Daoy (cell line): ENCODE data around the gene TENT4B. TPM values are rescaled to one million over a fixed set of nuclear protein-coding genes. Genes with fewer than 3 reads are reported as not detected.
"Not testable (repeated sequence)": the region's sequence is repeated elsewhere in the genome, so short reads cannot be mapped to it uniquely, and the experiment has no call there.

Experiments used
- DNase-seq: peaks from one replicate; pipeline ENCODE4 v3.0.0-alpha.2; 2015; ENCODE audit warnings: low read depth
- total RNA-seq: library from RNA; depleted of rRNA; stranded (reverse); fragments of >200 nt; shearing (Covaris generic); gene quantifications from 2 replicates; pipeline ENCODE4 v1.2.3, GENCODE V29; 2014

Gene TENT4B
- total RNA-seq, 1 experiment from 2014 or later, result 6.5 TPM

- peak; percentile 9 for DNase-seq
These were observed 1.4 kb downstream of the TENT4B start for GRCh38 chr16:50154420-50154950.

DNA sequence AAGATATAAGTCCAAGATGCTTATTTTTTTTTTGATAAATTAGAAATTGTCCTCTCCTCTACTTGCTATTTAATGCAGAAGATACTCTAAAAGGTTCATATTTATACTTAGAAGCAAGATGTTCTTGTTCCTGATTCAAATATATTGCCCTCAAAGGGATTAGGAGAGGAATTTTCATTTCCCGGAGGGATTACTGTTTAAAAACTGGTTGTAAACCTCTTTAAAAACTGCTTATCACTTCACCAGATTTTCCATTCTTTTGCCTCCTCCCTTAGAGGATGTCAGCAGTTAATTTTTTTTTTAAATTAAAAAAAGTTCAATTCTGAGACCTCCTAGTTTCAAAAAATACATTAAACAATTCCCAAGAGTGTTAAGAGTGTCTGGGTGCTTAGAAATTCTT is 2.8 kb downstream of the TENT4B start:
- DNase-seq, result no peak

DNA sequence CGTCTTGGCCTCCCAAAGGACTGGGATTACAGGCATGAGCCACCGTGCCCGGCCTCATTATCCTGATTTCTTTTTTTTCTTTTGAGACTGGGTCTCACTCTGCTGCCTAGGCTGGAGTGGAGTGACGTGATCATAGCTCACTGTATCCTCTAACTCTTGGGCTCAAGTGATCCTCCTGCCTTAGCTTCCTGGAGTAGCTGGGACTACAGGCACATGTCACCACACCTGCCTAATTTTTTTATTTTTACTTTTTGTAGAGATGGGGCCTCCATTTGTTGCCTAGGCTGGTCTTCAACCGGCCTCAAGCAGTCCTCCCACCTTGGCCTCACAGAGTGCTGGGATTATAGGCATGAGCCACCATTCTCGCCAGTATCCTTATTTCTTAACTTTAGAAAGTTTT is 3.5 kb downstream of the TENT4B start:
- no peak for DNase-seq

- DNase-seq, result no peak
These were observed 7.5 kb downstream of the TENT4B start for GRCh38 chr16:50160495-50161164.

GRCh38 chr16:50161950-50162349 is 8.8 kb downstream of the TENT4B start:
- no peak for DNase-seq

DNA sequence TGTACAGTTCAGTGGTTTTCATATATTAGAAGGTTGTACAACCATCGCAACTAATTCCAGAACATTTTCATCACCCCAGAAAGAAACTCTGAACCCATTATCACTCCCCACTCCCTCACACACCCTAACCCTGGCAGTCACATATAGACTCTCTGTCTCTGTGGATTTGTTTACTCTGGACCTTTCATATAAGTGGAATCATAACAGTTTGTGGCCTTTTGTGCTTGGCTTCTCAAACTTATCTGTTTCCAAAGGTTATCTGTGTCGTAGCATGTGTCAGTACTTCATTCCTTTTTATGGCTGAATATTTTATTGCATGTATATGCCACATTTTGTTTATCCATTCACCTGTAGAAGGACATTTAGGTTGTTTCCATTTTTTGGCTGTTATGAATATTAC is 12.4 kb downstream of the TENT4B start:
- no peak for DNase-seq

DNA sequence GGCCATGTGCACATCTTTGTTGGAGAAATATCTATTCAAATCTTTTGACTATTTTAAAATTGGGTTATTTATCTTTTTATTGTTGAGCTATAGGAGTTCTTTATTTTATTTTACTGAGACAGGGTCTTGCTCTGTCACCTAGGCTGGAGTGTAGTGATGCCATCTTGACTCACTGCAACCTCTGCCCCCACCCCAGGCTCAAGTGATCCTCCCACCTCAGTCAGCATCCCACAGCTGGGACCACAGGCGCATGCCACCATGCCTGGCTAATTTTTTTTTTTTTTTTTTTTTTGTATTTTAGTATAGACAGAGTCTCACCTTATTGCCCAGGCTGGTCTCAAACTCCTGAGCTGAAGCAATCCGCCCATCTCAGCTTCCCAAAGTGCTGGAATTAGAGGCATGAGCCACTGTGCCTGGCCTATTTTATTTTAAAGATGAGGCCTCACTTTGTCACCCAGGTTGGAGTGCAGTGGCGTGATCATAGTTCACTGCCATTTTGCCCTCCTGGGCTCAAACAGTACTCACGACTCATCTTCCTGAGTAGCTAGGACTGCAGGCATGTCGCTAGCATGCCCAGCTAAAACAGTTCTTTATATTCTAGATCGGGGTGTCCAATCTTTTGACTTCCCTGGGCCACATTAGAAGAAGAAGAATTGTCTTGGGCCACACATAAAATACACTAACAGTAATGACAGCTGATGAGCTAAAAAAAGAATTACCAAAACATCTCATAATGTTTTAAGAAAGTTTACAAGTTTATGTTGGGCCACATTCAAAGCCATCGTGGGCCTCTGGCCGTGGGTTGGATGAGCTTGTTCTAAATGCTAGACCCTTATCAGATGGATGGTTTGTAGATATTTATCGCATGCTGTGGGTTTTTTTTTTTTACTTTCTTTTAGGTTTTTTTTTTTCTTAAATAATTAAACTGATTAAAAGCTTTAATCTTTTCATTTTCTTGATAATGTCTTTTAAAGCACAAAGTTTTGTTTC is 13.7 kb downstream of the TENT4B start:
- DNase-seq, result peak; percentile 47

DNA sequence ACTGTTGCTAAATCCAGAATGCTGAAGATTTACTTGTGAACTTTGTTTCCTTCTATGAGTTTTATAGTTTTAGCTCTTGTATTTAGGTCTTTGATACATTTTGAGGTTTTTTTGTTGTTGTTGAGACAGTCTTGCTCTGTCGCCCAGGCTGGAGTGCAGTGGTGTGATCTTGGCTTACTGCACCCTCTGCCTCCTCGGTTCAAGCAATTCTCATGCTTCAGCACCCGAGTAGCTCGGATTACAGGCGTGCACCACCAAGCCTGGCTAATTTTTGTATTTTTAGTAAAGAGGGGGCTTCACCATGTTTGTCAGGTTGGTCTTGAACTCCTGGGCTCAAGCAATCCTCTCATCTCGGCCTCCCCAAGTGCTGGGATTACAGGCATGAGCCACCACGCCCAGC is 14.4 kb downstream of the TENT4B start:
- no peak for DNase-seq

DNA sequence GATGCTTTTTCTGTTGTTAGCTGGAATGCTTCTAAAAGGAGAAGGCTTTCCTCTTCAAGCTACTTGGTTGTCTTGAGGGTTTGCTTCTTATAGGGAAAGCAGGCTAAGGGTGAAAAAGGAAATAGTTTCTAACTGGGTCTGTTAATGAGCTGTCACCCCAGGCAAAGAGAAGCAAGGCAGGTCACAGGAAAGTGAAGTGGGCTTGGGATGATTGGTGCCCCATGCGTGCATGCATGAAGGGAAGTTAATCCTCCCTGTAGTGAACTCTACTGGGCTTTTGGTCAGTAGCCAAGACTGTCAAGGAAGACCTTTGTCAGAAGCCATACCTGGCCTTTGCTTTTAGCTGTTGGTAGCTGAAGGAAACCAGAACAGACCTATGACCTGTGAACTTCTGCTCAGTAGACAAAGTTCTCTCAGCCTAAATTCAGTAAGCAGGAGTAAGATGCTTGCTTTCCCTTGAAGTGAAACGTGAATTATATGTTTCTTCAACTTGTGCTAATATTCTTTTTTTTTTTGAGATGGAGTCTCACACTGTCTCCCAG is 16.5 kb downstream of the TENT4B start:
- no peak for DNase-seq

- DNase-seq, result not testable (repeated sequence)
These were observed 18.7 kb downstream of the TENT4B start for GRCh38 chr16:50171773-50172172.

GRCh38 chr16:50172195-50172922 is 19.3 kb downstream of the TENT4B start:
- no peak for DNase-seq

- no peak for DNase-seq
These were observed 20.2 kb downstream of the TENT4B start for GRCh38 chr16:50173316-50173715.

- DNase-seq, result no peak
These were observed 25.4 kb downstream of the TENT4B start for GRCh38 chr16:50178491-50178941.

- no peak for DNase-seq
These were observed 29.3 kb downstream of the TENT4B start for GRCh38 chr16:50182441-50182840.

GRCh38 chr16:50183316-50183715 is 30.2 kb downstream of the TENT4B start:
- no peak for DNase-seq

DNA sequence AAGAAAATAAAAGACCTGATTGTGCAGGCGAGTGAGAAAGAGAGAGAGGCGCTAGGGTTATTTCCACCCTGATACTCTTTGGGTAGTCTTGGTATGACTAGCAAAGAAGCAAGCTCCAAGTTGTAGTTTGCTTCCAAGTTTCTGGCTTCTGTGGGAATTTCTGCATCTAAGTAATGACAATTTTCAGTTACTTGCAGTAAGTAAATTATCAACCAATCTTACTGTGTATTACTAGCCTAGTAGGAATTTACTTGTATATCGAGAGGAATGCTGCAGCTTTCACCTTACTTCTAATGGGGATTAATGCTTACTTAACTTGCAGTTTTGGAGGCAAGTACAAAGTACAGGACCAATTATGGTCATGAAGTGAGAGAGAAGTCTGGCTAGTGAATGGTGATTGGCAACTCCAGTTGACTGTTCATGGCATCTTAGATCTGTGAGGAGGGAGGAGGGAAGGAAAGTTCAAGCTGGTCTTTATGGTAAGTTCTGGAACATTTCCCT is 31.9 kb downstream of the TENT4B start:
- DNase-seq, result no peak

DNA sequence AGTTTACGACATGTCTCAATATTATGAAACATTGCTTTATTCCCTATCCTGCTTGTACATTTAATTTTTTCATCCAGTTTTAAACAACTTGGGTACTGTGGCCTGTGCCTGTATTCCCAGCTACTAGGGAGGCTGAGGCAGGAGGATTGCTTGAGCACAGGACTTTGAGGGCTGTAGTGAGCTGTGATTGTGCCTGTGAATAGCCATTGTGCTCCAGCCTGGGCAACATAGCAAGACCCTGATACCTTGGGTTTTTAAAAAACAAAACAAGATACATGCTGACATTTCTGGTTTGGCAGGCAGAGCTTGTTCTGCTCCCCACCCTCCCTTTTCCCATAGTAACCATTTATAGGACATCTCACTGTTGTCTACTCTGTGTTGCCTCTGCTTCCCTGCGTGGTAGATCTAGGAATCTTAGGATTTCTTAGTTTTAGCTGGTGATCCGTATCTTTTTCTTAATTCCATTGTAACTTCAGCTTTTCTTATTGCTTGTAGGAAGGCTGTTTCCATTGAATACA is 35.6 kb downstream of the TENT4B start:
- DNase-seq, result no peak

GRCh38 chr16:50190292-50190691 is 37.2 kb downstream of the TENT4B start:
- no peak for DNase-seq

GRCh38 chr16:50192386-50193050 is 39.4 kb downstream of the TENT4B start:
- DNase-seq, result no peak

DNA sequence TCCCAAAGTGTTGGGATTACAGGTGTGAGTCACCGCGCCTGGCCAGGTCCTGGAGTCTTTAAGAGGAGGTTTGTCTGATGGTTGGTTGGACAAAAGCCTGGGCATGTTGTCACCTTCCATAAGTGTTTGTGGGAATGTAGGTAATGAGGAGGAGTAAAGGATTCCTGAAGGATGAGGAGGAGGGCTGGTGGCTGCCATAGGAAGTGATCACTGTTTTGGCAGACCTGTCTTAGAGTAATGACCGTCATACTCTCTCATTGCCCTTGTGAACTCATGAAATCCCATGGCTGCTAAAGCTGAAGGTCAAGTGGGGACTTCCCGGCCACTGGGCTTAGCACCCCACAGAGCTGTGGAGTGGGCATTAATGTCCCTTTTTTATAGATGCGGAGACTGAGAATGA is 40.5 kb downstream of the TENT4B start:
- DNase-seq, result peak; percentile 27

DNA sequence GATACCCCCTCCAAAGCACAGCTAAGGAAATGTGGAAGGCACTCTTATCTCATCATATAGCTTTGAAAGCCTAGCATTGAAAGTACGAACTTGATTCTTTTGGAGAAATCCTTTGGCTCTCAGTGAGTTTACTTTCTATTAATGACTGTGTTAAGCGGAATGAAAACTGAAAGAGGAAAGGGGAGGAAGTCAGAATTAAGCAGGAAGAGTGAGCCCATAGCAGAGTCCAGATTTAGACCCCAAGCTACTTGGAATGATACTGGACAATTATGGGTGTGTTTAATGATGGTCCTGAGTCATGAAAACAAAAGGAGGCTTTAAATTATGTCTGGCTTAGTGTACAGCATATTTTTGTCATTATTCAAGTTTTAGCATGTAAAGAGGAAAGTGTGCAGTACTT is 42.2 kb downstream of the TENT4B start:
- peak; percentile 28 for DNase-seq
